Measurements from ENCODE around the gene SLC26A9.
"Not testable (repeated sequence)": the region's sequence is repeated elsewhere in the genome, so short reads cannot be mapped to it uniquely, and the experiment has no call there.

Gene SLC26A9

GRCh38 chr1:205905095-205905494 lies 38.2 kb downstream of the SLC26A9 start:
- not testable (repeated sequence) for DNase-seq (ENCODE audit: low read depth in 2 of 3, low spot score in 1 of 3)

GRCh38 chr1:205896351-205896750 lies 46.9 kb downstream of the SLC26A9 start:
- no peak for DNase-seq (ENCODE audit: low read depth in 2 of 3, low spot score in 1 of 3)

GRCh38 chr1:205894119-205894518 lies 49.1 kb downstream of the SLC26A9 start:
- DNase-seq (ENCODE audit: low read depth in 2 of 3, low spot score in 1 of 3) = not testable (repeated sequence)

- not testable (repeated sequence) for DNase-seq (ENCODE audit: low read depth in 2 of 3, low spot score in 1 of 3)
These were observed 51.1 kb downstream of the SLC26A9 start for GRCh38 chr1:205892175-205892574.

- DNase-seq (ENCODE audit: low read depth in 2 of 3, low spot score in 1 of 3) = not testable (repeated sequence)
These were observed 51.8 kb downstream of the SLC26A9 start for GRCh38 chr1:205891481-205891880.

GRCh38 chr1:205890631-205891030 lies 52.6 kb downstream of the SLC26A9 start:
- not testable (repeated sequence) for DNase-seq (ENCODE audit: low read depth in 2 of 3, low spot score in 1 of 3)

GRCh38 chr1:205889706-205890105 lies 53.5 kb downstream of the SLC26A9 start:
- DNase-seq (ENCODE audit: low read depth in 2 of 3, low spot score in 1 of 3) = not testable (repeated sequence)

GRCh38 chr1:205889006-205889405 lies 54.2 kb downstream of the SLC26A9 start:
- DNase-seq (ENCODE audit: low read depth in 2 of 3, low spot score in 1 of 3) = not testable (repeated sequence)

- no peak for DNase-seq (ENCODE audit: low read depth in 2 of 3, low spot score in 1 of 3)
These were observed 59.5 kb downstream of the SLC26A9 start for GRCh38 chr1:205883792-205884191.

GRCh38 chr1:205880923-205881322 lies 62.3 kb downstream of the SLC26A9 start:
- DNase-seq (ENCODE audit: low read depth in 2 of 3, low spot score in 1 of 3) = no peak

GRCh38 chr1:205879974-205880373 lies 63.3 kb downstream of the SLC26A9 start:
- DNase-seq (ENCODE audit: low read depth in 2 of 3, low spot score in 1 of 3) = no peak

- DNase-seq (ENCODE audit: low read depth in 2 of 3, low spot score in 1 of 3) = no peak
These were observed 65.2 kb downstream of the SLC26A9 start for GRCh38 chr1:205878026-205878425.

- not testable (repeated sequence) for DNase-seq (ENCODE audit: low read depth in 2 of 3, low spot score in 1 of 3)
These were observed 70.1 kb downstream of the SLC26A9 start for GRCh38 chr1:205873148-205873547.

GRCh38 chr1:205870236-205870635 lies 73.0 kb downstream of the SLC26A9 start:
- no peak for DNase-seq (ENCODE audit: low read depth in 2 of 3, low spot score in 1 of 3)
